Endothelial cell of umbilical vein (primary cell): ENCODE measurements around the gene JSRP1. TPM values are rescaled to one million over a fixed set of nuclear protein-coding genes. Genes with fewer than 3 reads are reported as not detected.

Experiments used
- Bru-seq: library from RNA; stranded (reverse); fragments of 400-500 nt; gene quantifications from one replicate; lab custom pipeline; 2021; lab: Mats Ljungman, UMichigan
- BruChase-seq, 2 experiments: library from RNA; stranded (reverse); fragments of 400-500 nt; gene quantifications; one replicate each; lab custom pipeline; 2021; lab: Mats Ljungman, UMichigan
- BruUV-seq: library from RNA; stranded (reverse); fragments of 400-500 nt; replicated peaks from 2 replicates; lab custom pipeline; 2021; lab: Mats Ljungman, UMichigan
- CTCF ChIA-PET: fragments of 300-600, 350-600 bp; sonication (Branson Sonifier 250); formaldehyde crosslinking; loops from one replicate; lab custom pipeline; 2021; ENCODE audit warnings: antibody characterized with exemption, inconsistent platforms; lab: Charles Lee
- POLR2A ChIA-PET: fragments of 300-600, 350-600 bp; sonication (Branson Sonifier 250); formaldehyde crosslinking; loops from one replicate; lab custom pipeline; 2021; ENCODE audit warnings: antibody characterized with exemption, inconsistent platforms; lab: Charles Lee
- DNase-seq: peaks from one replicate; pipeline ENCODE4 v3.0.0-alpha.2; 2011; ENCODE audit warnings: low read depth, low spot score
- FAIRE-seq: peaks from 2 replicates; lab custom pipeline; 2011; peaks lifted over from hg19 to GRCh38; lab: Jason Lieb, UNC
- H2AFZ ChIP-seq: 2 replicates; pipeline ENCODE4 v1.6.0; 2012; ENCODE audit warnings: low read depth, low read length, control low read depth, inconsistent platforms
- H3K27ac ChIP-seq: 2 replicates; pipeline ENCODE4 v1.5.1; 2011; ENCODE audit warnings: low read depth, mild to moderate bottlenecking, control low read depth, low read length, moderate library complexity; ENCODE audit not compliant: insufficient read depth
- H3K27me3 ChIP-seq, 2 experiments: 2 replicates each; pipeline versions ENCODE4 v1.6.0 to v1.6.1; 2011; ENCODE audit warnings: low read length in 2 of 2, mixed read lengths in 1 of 2; ENCODE audit not compliant: control insufficient read depth in 2 of 2, insufficient read depth in 2 of 2
- H3K36me3 ChIP-seq, 2 experiments: 2 replicates in 1 of 2; 3 replicates in 1 of 2; pipeline ENCODE4 v1.5.1; 2011; ENCODE audit warnings: low read length in 2 of 2, mild to moderate bottlenecking in 1 of 2, moderate library complexity in 1 of 2; ENCODE audit not compliant: control insufficient read depth in 2 of 2, insufficient read depth in 2 of 2; ENCODE audit errors: extremely low read depth in 1 of 2
- H3K4me1 ChIP-seq: 3 replicates; pipeline ENCODE4 v1.5.1; 2011; ENCODE audit warnings: mild to moderate bottlenecking, low read length; ENCODE audit not compliant: control insufficient read depth, insufficient read depth; ENCODE audit errors: extremely low read depth
- H3K4me2 ChIP-seq: 2 replicates; pipeline ENCODE4 v1.6.1; 2011; ENCODE audit warnings: low read length, control low read depth, mixed read lengths; ENCODE audit not compliant: insufficient read depth
- H3K4me3 ChIP-seq, 3 experiments: fragments of 200-600 bp in 1 of 3; sonication (generic), shearing (Covaris generic) in 1 of 3; replicated peaks in 1 of 3; 2 replicates each; pipeline ENCODE4 v1.5.1; 2011 to 2016; ENCODE audit warnings: control low read depth in 3 of 3, low read length in 3 of 3, mild to moderate bottlenecking in 2 of 3, inconsistent platforms in 1 of 3, low read depth in 1 of 3, moderate library complexity in 1 of 3; ENCODE audit not compliant: insufficient read depth in 1 of 3
- H3K79me2 ChIP-seq: 2 replicates; pipeline ENCODE4 v1.6.0; 2012; ENCODE audit warnings: low read length, inconsistent platforms; ENCODE audit not compliant: control insufficient read depth, insufficient read depth
- H3K9ac ChIP-seq: replicated peaks from 2 replicates; pipeline ENCODE3; 2011; ENCODE audit warnings: low read length, control low read depth; ENCODE audit not compliant: insufficient read depth; ENCODE audit errors: extremely low read depth
- H3K9me1 ChIP-seq: replicated peaks from 3 replicates; pipeline ENCODE4 v1.6.0; 2011; ENCODE audit warnings: mild to moderate bottlenecking, low read length; ENCODE audit not compliant: control insufficient read depth, insufficient read depth; ENCODE audit errors: extremely low read depth
- H3K9me3 ChIP-seq: replicated peaks from 2 replicates; pipeline ENCODE4 v1.5.1; 2012; ENCODE audit warnings: low read length, inconsistent platforms; ENCODE audit not compliant: control insufficient read depth, insufficient read depth
- H4K20me1 ChIP-seq: replicated peaks from 2 replicates; pipeline ENCODE3; 2011; ENCODE audit warnings: mild to moderate bottlenecking, low read length; ENCODE audit not compliant: control insufficient read depth, insufficient read depth; ENCODE audit errors: extremely low read depth
- EZH2 ChIP-seq: IDR thresholded peaks from 2 replicates; pipeline ENCODE4 v1.6.1; 2012; ENCODE audit warnings: borderline replicate concordance, low read depth, mild to moderate bottlenecking, moderate library complexity, low read length, inconsistent platforms; ENCODE audit not compliant: severe bottlenecking
- FOS ChIP-seq: IDR thresholded peaks from 2 replicates; pipeline ENCODE4 v1.6.1; 2011; ENCODE audit warnings: mild to moderate bottlenecking, low read length, moderate library complexity, borderline replicate concordance; ENCODE audit not compliant: insufficient read depth
- GATA2 ChIP-seq: IDR thresholded peaks from 2 replicates; pipeline ENCODE4 v1.7.0; 2011; ENCODE audit warnings: low read depth, mild to moderate bottlenecking, moderate library complexity, mixed read lengths, low read length; ENCODE audit not compliant: insufficient read length, insufficient read depth
- JUN ChIP-seq: IDR thresholded peaks from 2 replicates; pipeline ENCODE4 v1.6.1; 2011; ENCODE audit warnings: borderline replicate concordance, low read depth; ENCODE audit not compliant: insufficient read length, insufficient read depth
- MYC ChIP-seq: IDR thresholded peaks from one replicate; pipeline ENCODE4 v1.6.1; 2011; ENCODE audit warnings: mild to moderate bottlenecking, low read depth, low read length
- POLR2A ChIP-seq: IDR thresholded peaks from 2 replicates; pipeline ENCODE4 v1.6.1; 2012; ENCODE audit warnings: low read depth, mild to moderate bottlenecking, control low read depth, low read length
- POLR2AphosphoS5 ChIP-seq: IDR thresholded peaks from 2 replicates; pipeline ENCODE4 v1.6.1; 2012; ENCODE audit warnings: low read depth, mild to moderate bottlenecking, control low read depth, low read length, moderate library complexity; ENCODE audit not compliant: insufficient read depth
- dilution Hi-C: fragments of 300-500 bp; cut with MboI; formaldehyde crosslinking; loops from one replicate; pipeline ENCODE4 v1.15.0; 2019; ENCODE audit warnings: low sequenced_read_pairs; ENCODE audit not compliant: extremely low pct_ligation_motif_present
- intact Hi-C: fragments of 100-400 bp; cut with micrococcal nuclease; formaldehyde crosslinking; loops from one replicate; pipeline ENCODE4 v1.10.0; 2022
- long read RNA-seq: library from polyadenylated mRNA; stranded (forward); transcript quantifications from one replicate; pipeline ENCODE4 v2.0.0, GENCODE V29; 2021
- polyA minus RNA-seq, 3 experiments: library from RNA; depleted of rRNA, polyadenylated mRNA; stranded (reverse); fragments of >200 nt; gene quantifications; 1 replicate in 1 of 3; 2 replicates in 2 of 3; pipeline ENCODE4 v1.2.3, GENCODE V29; 2011
- polyA plus RNA-seq, 4 experiments: library from polyadenylated mRNA; depleted of rRNA in 3 of 4; stranded (reverse) in 3 of 4; unstranded in 1 of 4; fragments of >200 nt; gene quantifications; 2 replicates each; pipeline versions ENCODE4 v1.2.1 to v1.2.3, GENCODE V29; 2011 to 2012; ENCODE audit warnings: missing spikeins in 1 of 4
- total RNA-seq: library from RNA; stranded (reverse); gene quantifications from 2 replicates; pipeline ENCODE4 v1.2.3, GENCODE V29; 2021
- TF ChIP-seq, protein P1 (sequence below), 2 donors: IDR thresholded peaks; 1 replicate in 1 of 2; 2 replicates in 1 of 2; pipeline ENCODE4 v1.5.1; 2011; ENCODE audit warnings: low read length in 2 of 2, mild to moderate bottlenecking in 2 of 2, moderate library complexity in 2 of 2, control low read depth in 1 of 2, inconsistent platforms in 1 of 2, low read depth in 1 of 2; ENCODE audit not compliant: insufficient read depth in 1 of 2; ENCODE audit errors: extremely low read depth in 1 of 2
- TF ChIP-seq, protein P2 (sequence below): IDR thresholded peaks from 2 replicates; pipeline ENCODE4 v1.6.1; 2011; ENCODE audit not compliant: insufficient read depth, insufficient read length

Gene JSRP1, protein sequence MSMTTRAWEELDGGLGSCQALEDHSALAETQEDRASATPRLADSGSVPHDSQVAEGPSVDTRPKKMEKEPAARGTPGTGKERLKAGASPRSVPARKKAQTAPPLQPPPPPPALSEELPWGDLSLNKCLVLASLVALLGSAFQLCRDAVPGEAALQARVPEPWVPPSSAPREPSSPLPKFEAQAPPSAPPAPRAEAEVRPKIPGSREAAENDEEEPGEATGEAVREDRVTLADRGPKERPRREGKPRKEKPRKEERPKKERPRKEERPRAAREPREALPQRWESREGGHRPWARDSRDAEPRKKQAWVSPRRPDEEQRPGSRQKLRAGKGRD
- total RNA-seq (not detected in 2 replicates), polyA plus RNA-seq (not detected in 2 replicates), polyA minus RNA-seq (not detected in 2 replicates), Bru-seq, nascent RNA (not detected), BruChase-seq, experiment 1, labeled RNA remaining after a 6-hour chase (not detected), BruChase-seq, experiment 2, labeled RNA remaining after a 2-hour chase (not detected)
- not detected in 2 replicates for polyA plus RNA-seq (2011; cell fraction: cytosol; rRNA removed)
- polyA plus RNA-seq (2011; cell fraction: nucleus; rRNA removed): not detected in 2 replicates
- 0.21 TPM in 1 of 2 replicates, not detected in the other for polyA plus RNA-seq (2012)
- polyA minus RNA-seq (2011; cell fraction: cytosol; rRNA and poly(A)+ RNA removed): not detected
- polyA minus RNA-seq (2011; cell fraction: nucleus; rRNA and poly(A)+ RNA removed): not detected in 2 replicates
- long read RNA-seq: 0 reads

DNA sequence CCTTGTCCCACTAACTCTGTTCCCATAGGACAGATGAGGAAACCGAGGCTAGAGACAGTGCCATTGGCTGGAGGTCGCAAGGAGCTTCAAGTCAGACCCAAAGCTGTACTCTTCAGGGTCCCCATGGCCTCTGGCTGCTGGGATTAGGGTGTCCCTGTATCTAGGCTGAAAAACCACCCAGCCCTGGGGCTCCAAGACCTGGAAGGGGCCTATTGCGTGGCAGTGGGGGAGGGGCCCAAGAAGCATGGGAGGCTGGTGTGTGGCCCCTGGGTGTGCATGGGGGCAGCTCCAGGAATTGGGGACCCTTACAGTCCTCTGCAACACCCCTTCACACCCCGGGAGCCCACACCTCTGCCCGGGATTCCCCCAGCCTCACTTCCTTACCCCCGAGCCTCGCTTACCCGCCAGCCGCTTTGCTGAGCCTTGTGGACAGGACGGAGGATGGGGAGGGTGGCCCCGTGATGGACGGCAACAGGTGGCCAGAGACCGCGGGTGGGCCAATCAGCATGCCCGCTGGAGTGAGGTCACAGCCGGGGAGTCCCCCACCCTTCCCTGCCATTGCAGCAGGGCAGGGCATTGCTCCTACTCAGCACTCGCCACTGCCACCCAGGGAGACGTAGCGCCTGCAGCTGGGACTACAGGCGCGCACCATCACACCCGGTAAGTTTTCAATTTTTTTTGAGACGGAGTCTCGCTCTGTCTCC lies at the start of gene JSRP1:
TSS of gene JSRP1 (minus strand) at position 436 of the 704 bp plus-strand sequence. CDS start 1,103 bp downstream, outside the sequence.
- H3K9me1 ChIP-seq: no peaks in the 10 kb centered on the region
- POLR2A ChIA-PET: interaction anchor here (1.5 kb wide), 1 partner anchor 16 kb away, joined by 3 read pairs; no protein-coding TSS in a partner anchor
- no peak within 1 kb of the TSS for H3K9ac ChIP-seq
- no peak within 1 kb of the TSS for H3K4me3 ChIP-seq
- peaks cover 19 to 28% of the 10 kb centered on the region in 2 experiments for H3K27me3 ChIP-seq
- H2AFZ ChIP-seq: no peak within 1 kb of the TSS
- dilution Hi-C loops (no loop called here), intact Hi-C loops (no loop called here)
- no peak within 1 kb of the TSS for H3K27ac ChIP-seq
- H3K4me1 ChIP-seq: peaks cover 11% of the 10 kb centered on the region
- H3K4me2 ChIP-seq: no peak within 1 kb of the TSS
- no peaks in the 10 kb centered on the region for H3K79me2 ChIP-seq
- H3K36me3 ChIP-seq: no peaks in the 10 kb centered on the region
- CTCF ChIA-PET: interaction anchor here (1.0 to 1.2 kb wide), 2 partner anchors 10 to 16 kb away, joined by 4 read pairs; no protein-coding TSS in a partner anchor
- FAIRE-seq (no peak), DNase-seq (no peak)
- no peaks in the 10 kb centered on the region for H3K9me3 ChIP-seq
- no peaks in the 10 kb centered on the region for H4K20me1 ChIP-seq
- no peak for TF ChIP-seq POLR2A
- TF ChIP-seq FOS: no peak
- TF ChIP-seq, protein P1, sequence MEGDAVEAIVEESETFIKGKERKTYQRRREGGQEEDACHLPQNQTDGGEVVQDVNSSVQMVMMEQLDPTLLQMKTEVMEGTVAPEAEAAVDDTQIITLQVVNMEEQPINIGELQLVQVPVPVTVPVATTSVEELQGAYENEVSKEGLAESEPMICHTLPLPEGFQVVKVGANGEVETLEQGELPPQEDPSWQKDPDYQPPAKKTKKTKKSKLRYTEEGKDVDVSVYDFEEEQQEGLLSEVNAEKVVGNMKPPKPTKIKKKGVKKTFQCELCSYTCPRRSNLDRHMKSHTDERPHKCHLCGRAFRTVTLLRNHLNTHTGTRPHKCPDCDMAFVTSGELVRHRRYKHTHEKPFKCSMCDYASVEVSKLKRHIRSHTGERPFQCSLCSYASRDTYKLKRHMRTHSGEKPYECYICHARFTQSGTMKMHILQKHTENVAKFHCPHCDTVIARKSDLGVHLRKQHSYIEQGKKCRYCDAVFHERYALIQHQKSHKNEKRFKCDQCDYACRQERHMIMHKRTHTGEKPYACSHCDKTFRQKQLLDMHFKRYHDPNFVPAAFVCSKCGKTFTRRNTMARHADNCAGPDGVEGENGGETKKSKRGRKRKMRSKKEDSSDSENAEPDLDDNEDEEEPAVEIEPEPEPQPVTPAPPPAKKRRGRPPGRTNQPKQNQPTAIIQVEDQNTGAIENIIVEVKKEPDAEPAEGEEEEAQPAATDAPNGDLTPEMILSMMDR (IDR thresholded peaks at IDR 0.05; ENCODE audit: extremely low read depth in 1 of 2, insufficient read depth in 1 of 2, low read depth in 1 of 2, low read length in 2 of 2): no peak
- TF ChIP-seq GATA2: no peak
- TF ChIP-seq, protein P2, sequence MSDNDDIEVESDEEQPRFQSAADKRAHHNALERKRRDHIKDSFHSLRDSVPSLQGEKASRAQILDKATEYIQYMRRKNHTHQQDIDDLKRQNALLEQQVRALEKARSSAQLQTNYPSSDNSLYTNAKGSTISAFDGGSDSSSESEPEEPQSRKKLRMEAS: no peak
- no peak for TF ChIP-seq EZH2
- TF ChIP-seq JUN: no peak
- TF ChIP-seq MYC: no peak
- TF ChIP-seq POLR2AphosphoS5: no peak
- BruUV-seq: no TSS peak
